ENCODE measurements around the gene LRP10.
A peak's percentile ranks its signal among the peaks of the same experiment; 100 is the strongest.

The LRP10 gene

GRCh38 chr14:22928237-22929103, 56.9 kb downstream of the LRP10 start:
- DNase-seq = no peak

DNA sequence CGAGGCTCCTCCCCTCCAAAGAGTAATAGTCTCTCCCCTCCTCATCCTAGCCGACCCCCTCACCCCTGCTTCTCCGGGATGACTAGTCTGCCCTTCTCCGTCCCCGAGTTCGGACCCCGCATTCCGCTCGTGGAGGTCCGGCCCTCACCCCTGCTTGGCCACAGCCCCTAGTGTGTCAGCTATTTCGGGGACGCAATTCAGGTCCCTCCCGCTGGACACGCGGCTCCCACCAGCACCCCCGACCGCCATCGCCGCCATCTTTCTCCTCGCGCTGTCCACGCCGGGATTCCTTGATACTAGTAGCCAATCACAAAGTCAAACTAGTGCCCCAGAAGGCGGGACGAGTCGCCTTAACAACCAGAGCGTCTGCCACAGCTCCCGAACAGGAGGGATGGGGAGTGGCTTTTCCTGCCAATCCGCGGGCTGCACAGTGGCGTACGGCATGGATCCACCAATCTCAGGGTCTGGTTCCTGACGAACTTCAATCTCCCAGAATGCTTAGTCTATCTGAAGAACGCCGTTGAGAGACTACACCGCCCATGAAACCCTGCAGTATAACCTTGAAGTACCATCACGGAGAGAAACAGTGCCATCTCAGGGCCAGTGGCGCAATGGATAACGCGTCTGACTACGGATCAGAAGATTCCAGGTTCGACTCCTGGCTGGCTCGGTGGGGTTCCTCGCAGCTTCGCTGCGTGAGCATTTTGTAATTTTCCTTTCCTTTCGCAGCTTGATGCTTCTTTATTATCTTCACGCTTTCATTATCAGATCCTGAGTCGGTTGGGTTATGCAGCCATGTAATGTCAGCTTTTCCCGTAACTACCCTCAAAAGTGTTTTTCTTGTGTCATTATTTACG, 57.8 kb downstream of the LRP10 start, which contains the start of gene PRMT5:
Gene PRMT5 (minus strand): TSS at position 273 of the 857 bp plus-strand sequence. CDS start 15 bp downstream, at position 258.
- peak; percentile 91 for DNase-seq

- no peak for DNase-seq
Observed at GRCh38 chr14:22929961-22930364, 58.4 kb downstream of the LRP10 start.

Measured in activated CD4-positive, CD25-positive, alpha-beta regulatory T cell treated with anti-CD3 and anti-CD28 coated beads, Interleukin-2, amount 50 U/mL, for 72 hours (primary cell).